BLaER1 (cell line): ENCODE results near the gene CORO6.
A peak's percentile ranks its signal among the peaks of the same experiment; 100 is the strongest.

ENCODE experiments used
- H3K27ac ChIP-seq: shearing (Covaris generic); formaldehyde crosslinking; 2 replicates; pipeline ENCODE4 v1.8.1; 2022
- H3K27me3 ChIP-seq: shearing (Covaris generic); formaldehyde crosslinking; 2 replicates; pipeline ENCODE4 v1.8.1; 2022
- H3K36me3 ChIP-seq: shearing (Covaris generic); formaldehyde crosslinking; 2 replicates; pipeline ENCODE4 v1.8.1; 2022
- H3K4me1 ChIP-seq: shearing (Covaris generic); formaldehyde crosslinking; 2 replicates; pipeline ENCODE4 v1.8.1; 2022
- H3K4me2 ChIP-seq: shearing (Covaris generic); formaldehyde crosslinking; 2 replicates; pipeline ENCODE4 v1.8.1; 2022
- H3K4me3 ChIP-seq: shearing (Covaris generic); formaldehyde crosslinking; 2 replicates; pipeline ENCODE4 v1.8.1; 2022
- H3K9ac ChIP-seq: shearing (Covaris generic); formaldehyde crosslinking; 2 replicates; pipeline ENCODE4 v1.8.1; 2022
- H3K9me3 ChIP-seq: shearing (Covaris generic); formaldehyde crosslinking; 2 replicates; pipeline ENCODE4 v1.8.1; 2022
- H4K20me1 ChIP-seq: shearing (Covaris generic); formaldehyde crosslinking; 2 replicates; pipeline ENCODE4 v1.8.1; 2022
- Cebpa-rat ChIP-seq: shearing (Covaris generic); IDR thresholded peaks from 2 replicates; pipeline ENCODE4 v1.8.1; 2022

Gene CORO6

GRCh38 chr17:29640413-29640812 lies 17.7 kb upstream of the CORO6 start:
- no peak for TF ChIP-seq Cebpa-rat
- Histone ChIP-seq H3K27me3 (no peaks in the 10 kb centered on the region), H3K36me3 (peaks cover 43% of the 10 kb centered on the region), H3K9me3 (no peaks in the 10 kb centered on the region), H3K4me3 (peak overlapping the region; percentile 43), H3K9ac (peak overlapping the region; percentile 68), H3K27ac (peak overlapping the region; percentile 82), H4K20me1 (no peaks in the 10 kb centered on the region), H3K4me2 (peak overlapping the region; percentile 91), H3K4me1 (peaks cover 68% of the 10 kb centered on the region)

- Histone ChIP-seq H3K4me1 (peaks cover 19% of the 10 kb centered on the region), H4K20me1 (peaks cover 48% of the 10 kb centered on the region), H3K4me3 (no peak overlapping the region), H3K9me3 (no peaks in the 10 kb centered on the region), H3K27ac (no peak overlapping the region), H3K36me3 (peaks cover 89% of the 10 kb centered on the region), H3K27me3 (no peaks in the 10 kb centered on the region), H3K9ac (no peak overlapping the region), H3K4me2 (no peak overlapping the region)
- TF ChIP-seq Cebpa-rat = no peak
These were observed 11.2 kb upstream of the CORO6 start for GRCh38 chr17:29633886-29634285.

GRCh38 chr17:29630630-29631193 lies 8.0 kb upstream of the CORO6 start:
- Histone ChIP-seq H3K9me3 (no peaks in the 10 kb centered on the region), H3K4me2 (no peak overlapping the region), H3K27ac (no peak overlapping the region), H4K20me1 (peaks cover 76% of the 10 kb centered on the region), H3K27me3 (no peaks in the 10 kb centered on the region), H3K4me3 (no peak overlapping the region), H3K36me3 (peaks cover 84% of the 10 kb centered on the region), H3K4me1 (peaks cover 17% of the 10 kb centered on the region; the same call in 1 of the 2 replicates), H3K9ac (no peak overlapping the region)
- TF ChIP-seq Cebpa-rat = no peak

- no peaks in the 10 kb centered on the region for H3K9me3 ChIP-seq
- TF ChIP-seq Cebpa-rat = no peak
- H3K4me3 ChIP-seq = no peak overlapping the region
- no peak overlapping the region for H3K27ac ChIP-seq
- no peaks in the 10 kb centered on the region for H3K27me3 ChIP-seq
- peaks cover 22% of the 10 kb centered on the region; the same call in 1 of the 2 replicates for H3K4me1 ChIP-seq
- H3K4me2 ChIP-seq = no peak overlapping the region
- H3K9ac ChIP-seq = no peak overlapping the region
- H3K36me3 ChIP-seq = peaks cover 82% of the 10 kb centered on the region
- H4K20me1 ChIP-seq = peaks cover 76% of the 10 kb centered on the region
These were observed 7.1 kb upstream of the CORO6 start for GRCh38 chr17:29629839-29630238.

- peaks cover 70% of the 10 kb centered on the region for H3K36me3 ChIP-seq
- no peak overlapping the region for H3K9ac ChIP-seq
- peaks cover 33% of the 10 kb centered on the region for H3K4me1 ChIP-seq
- H3K27ac ChIP-seq = no peak overlapping the region
- H3K9me3 ChIP-seq = no peaks in the 10 kb centered on the region
- H4K20me1 ChIP-seq = peaks cover 71% of the 10 kb centered on the region
- no peaks in the 10 kb centered on the region for H3K27me3 ChIP-seq
- no peak overlapping the region for H3K4me3 ChIP-seq
- no peak for TF ChIP-seq Cebpa-rat
- no peak overlapping the region for H3K4me2 ChIP-seq
These were observed 5.9 kb upstream of the CORO6 start for GRCh38 chr17:29628644-29629043.

- no peaks in the 10 kb centered on the region for H3K27me3 ChIP-seq
- no peaks in the 10 kb centered on the region for H3K9me3 ChIP-seq
- peaks cover 65% of the 10 kb centered on the region for H4K20me1 ChIP-seq
- H3K4me3 ChIP-seq = no peak overlapping the region
- H3K36me3 ChIP-seq = peaks cover 64% of the 10 kb centered on the region
- no peak overlapping the region for H3K9ac ChIP-seq
- peaks cover 40% of the 10 kb centered on the region for H3K4me1 ChIP-seq
- no peak overlapping the region for H3K4me2 ChIP-seq
- no peak overlapping the region for H3K27ac ChIP-seq
- no peak for TF ChIP-seq Cebpa-rat
These were observed 5.2 kb upstream of the CORO6 start for GRCh38 chr17:29627951-29628350.

- H3K4me3 ChIP-seq = no peak overlapping the region
- no peak overlapping the region for H3K27ac ChIP-seq
- TF ChIP-seq Cebpa-rat = no peak
These were observed 2.5 kb upstream of the CORO6 start for GRCh38 chr17:29625037-29625750.

GRCh38 chr17:29624586-29624985 lies 1.9 kb upstream of the CORO6 start:
- 0 out of 2 replicates have a peak overlapping the region, but pooled peaks have one; percentile 1 for H3K27ac ChIP-seq
- H4K20me1 ChIP-seq = peaks cover 34% of the 10 kb centered on the region
- TF ChIP-seq Cebpa-rat = no peak

More at GRCh38 chr17:29625037-29625750, 2.5 kb upstream of the CORO6 start:
- H3K9me3 ChIP-seq = no peaks in the 10 kb centered on the region
- H3K9ac ChIP-seq = no peak overlapping the region
- peaks cover 40% of the 10 kb centered on the region for H4K20me1 ChIP-seq
- peak overlapping the region; percentile 16; the same call in 1 of the 2 replicates for H3K4me2 ChIP-seq
- H3K36me3 ChIP-seq = peaks cover 36% of the 10 kb centered on the region
- peaks cover 60% of the 10 kb centered on the region for H3K4me1 ChIP-seq
- no peaks in the 10 kb centered on the region for H3K27me3 ChIP-seq

GRCh38 chr17:29623283-29623647 lies 553 bp upstream of the CORO6 start:
- Histone ChIP-seq H3K4me2 (peak overlapping the region; percentile 99), H3K9ac (peak overlapping the region; percentile 82; the same call in 1 of the 2 replicates), H4K20me1 (peaks cover 22% of the 10 kb centered on the region; the same call in 1 of the 2 replicates), H3K36me3 (peaks cover 18% of the 10 kb centered on the region), H3K4me1 (peaks cover 64% of the 10 kb centered on the region), H3K27ac (peak overlapping the region; percentile 65), H3K4me3 (peak overlapping the region; percentile 82), H3K27me3 (no peaks in the 10 kb centered on the region), H3K9me3 (no peaks in the 10 kb centered on the region)
- no peak for TF ChIP-seq Cebpa-rat

More at GRCh38 chr17:29624586-29624985, 1.9 kb upstream of the CORO6 start:
- Histone ChIP-seq H3K36me3 (peaks cover 30% of the 10 kb centered on the region), H3K9ac (no peak overlapping the region), H3K4me3 (no peak overlapping the region), H3K9me3 (no peaks in the 10 kb centered on the region), H3K4me2 (peak overlapping the region; percentile 16; the same call in 1 of the 2 replicates), H3K27me3 (no peaks in the 10 kb centered on the region), H3K4me1 (peaks cover 60% of the 10 kb centered on the region)

GRCh38 chr17:29621751-29622194 lies 939 bp downstream of the CORO6 start:
- H3K9ac ChIP-seq = peak overlapping the region; percentile 82
- no peak for TF ChIP-seq Cebpa-rat
- peaks cover 9% of the 10 kb centered on the region for H4K20me1 ChIP-seq
- peaks cover 9% of the 10 kb centered on the region for H3K27me3 ChIP-seq
- H3K4me1 ChIP-seq = peaks cover 79% of the 10 kb centered on the region
- no peaks in the 10 kb centered on the region for H3K9me3 ChIP-seq
- peak overlapping the region; percentile 99 for H3K4me2 ChIP-seq
- peak overlapping the region; percentile 82 for H3K4me3 ChIP-seq
- peaks cover 16% of the 10 kb centered on the region for H3K36me3 ChIP-seq
- H3K27ac ChIP-seq = peak overlapping the region; percentile 65
